A549 (cell line): ENCODE measurements around the gene VSIG1.

Experiments used
- CBX8 ChIP-seq: fragments of 200-600 bp; sonication (generic); IDR thresholded peaks from 2 replicates; pipeline ENCODE4 v1.6.1; 2016
- NPAS2 ChIP-seq: fragments of 250-450 bp; sonication (Bioruptor Pico); IDR thresholded peaks from 2 replicates; pipeline ENCODE4 v1.8.0; 2022; ENCODE audit warnings: mild to moderate bottlenecking, moderate library complexity, borderline replicate concordance
- PBX3 ChIP-seq: IDR thresholded peaks from 2 replicates; pipeline ENCODE4 v1.6.1; 2012
- POLR2AphosphoS2 ChIP-seq: conservative IDR thresholded peaks from 2 replicates; pipeline ENCODE4 v1.6.1; 2012; ENCODE audit warnings: low read length, improper control_type of control experiment, inconsistent platforms

- no peak for TF ChIP-seq NPAS2 (CRISPR knock-in tag)
- no peak for TF ChIP-seq POLR2AphosphoS2
- TF ChIP-seq PBX3 = no peak
- no peak for TF ChIP-seq CBX8
Observed at GRCh38 chrX:108097380-108097779, 52.5 kb downstream of the VSIG1 start.
